Measurements from ENCODE around the gene PBX3. TPM values are rescaled to one million over a fixed set of nuclear protein-coding genes. Genes with fewer than 3 reads are reported as not detected.

PBX3 gene
- total RNA-seq, 1 experiment from 2014 or later, result 7.7 TPM

GRCh38 chr9:125964702-125965225 lies 217.6 kb downstream of the PBX3 start:
- no peaks in the 10 kb centered on the region for H3K36me3 Mint-ChIP-seq (ENCODE audit: insufficient read depth, unreplicated experiment)
- H3K27me3 ChIP-seq (replicated peaks; ENCODE audit: control insufficient read depth, insufficient read depth, low read length), result no peaks in the 10 kb centered on the region
- H3K4me3 Mint-ChIP-seq (ENCODE audit: unreplicated experiment), result no peak overlapping the region
- CTCF ChIA-PET, result no interaction called here
- TF ChIP-seq CTCF (IDR thresholded peaks at IDR 0.05; ENCODE audit: insufficient read depth in 1 of 2, low read depth in 1 of 2, low read length in 1 of 2, severe bottlenecking in 1 of 2, unreplicated experiment in 1 of 2), result no peak
- H3K4me3 ChIP-seq (ENCODE audit: low read depth, low read length), result no peak overlapping the region
- POLR2A ChIA-PET, result no interaction called here
- no peaks in the 10 kb centered on the region for H3K36me3 ChIP-seq (ENCODE audit: control insufficient read depth, insufficient read depth, low read length)
- no peaks in the 10 kb centered on the region for H3K9me3 ChIP-seq
- intact Hi-C loops (cut with micrococcal nuclease; ENCODE audit: unreplicated experiment), result no loop called here
- BruUV-seq (replicated peaks), result no TSS peak
- no peaks in the 10 kb centered on the region for H3K4me1 ChIP-seq
- no peaks in the 10 kb centered on the region for H3K9me3 Mint-ChIP-seq (ENCODE audit: unreplicated experiment)
- H3K4me1 Mint-ChIP-seq (ENCODE audit: low read depth, unreplicated experiment), result no peaks in the 10 kb centered on the region
- H3K27ac Mint-ChIP-seq (ENCODE audit: unreplicated experiment), result no peak overlapping the region
- DNase-seq, result no peak
- no peaks in the 10 kb centered on the region for H3K27me3 Mint-ChIP-seq (ENCODE audit: insufficient read depth, unreplicated experiment)

GRCh38 chr9:125965477-125965876 lies 218.3 kb downstream of the PBX3 start:
- no peak overlapping the region for H3K4me3 Mint-ChIP-seq (ENCODE audit: unreplicated experiment)
- ChIA-PET CTCF (no interaction called here), POLR2A (no interaction called here)
- intact Hi-C loops (cut with micrococcal nuclease; ENCODE audit: unreplicated experiment), result no loop called here
- H3K27me3 Mint-ChIP-seq (ENCODE audit: insufficient read depth, unreplicated experiment), result no peaks in the 10 kb centered on the region
- no peaks in the 10 kb centered on the region for H3K36me3 Mint-ChIP-seq (ENCODE audit: insufficient read depth, unreplicated experiment)
- Histone ChIP-seq H3K9me3 (no peaks in the 10 kb centered on the region), H3K4me1 (no peaks in the 10 kb centered on the region), H3K36me3 (ENCODE audit: control insufficient read depth, insufficient read depth, low read length) (no peaks in the 10 kb centered on the region), H3K27me3 (replicated peaks; ENCODE audit: control insufficient read depth, insufficient read depth, low read length) (no peaks in the 10 kb centered on the region), H3K4me3 (ENCODE audit: low read depth, low read length) (no peak overlapping the region)
- H3K9me3 Mint-ChIP-seq (ENCODE audit: unreplicated experiment), result no peaks in the 10 kb centered on the region
- no peaks in the 10 kb centered on the region for H3K4me1 Mint-ChIP-seq (ENCODE audit: low read depth, unreplicated experiment)
- no peak for DNase-seq
- no peak for TF ChIP-seq CTCF (IDR thresholded peaks at IDR 0.05; ENCODE audit: insufficient read depth in 1 of 2, low read depth in 1 of 2, low read length in 1 of 2, severe bottlenecking in 1 of 2, unreplicated experiment in 1 of 2)
- BruUV-seq (replicated peaks), result no TSS peak
- no peak overlapping the region for H3K27ac Mint-ChIP-seq (ENCODE audit: unreplicated experiment)

- TF ChIP-seq CTCF (IDR thresholded peaks at IDR 0.05; ENCODE audit: insufficient read depth in 1 of 2, low read depth in 1 of 2, low read length in 1 of 2, severe bottlenecking in 1 of 2, unreplicated experiment in 1 of 2), result no peak
- Histone ChIP-seq H3K9me3 (no peaks in the 10 kb centered on the region), H3K4me3 (ENCODE audit: low read depth, low read length) (no peak overlapping the region), H3K4me1 (no peaks in the 10 kb centered on the region), H3K36me3 (ENCODE audit: control insufficient read depth, insufficient read depth, low read length) (no peaks in the 10 kb centered on the region), H3K27me3 (replicated peaks; ENCODE audit: control insufficient read depth, insufficient read depth, low read length) (no peaks in the 10 kb centered on the region)
- Mint-ChIP-seq H3K4me3 (ENCODE audit: unreplicated experiment) (no peak overlapping the region), H3K9me3 (ENCODE audit: unreplicated experiment) (no peaks in the 10 kb centered on the region), H3K27me3 (ENCODE audit: insufficient read depth, unreplicated experiment) (no peaks in the 10 kb centered on the region), H3K36me3 (ENCODE audit: insufficient read depth, unreplicated experiment) (no peaks in the 10 kb centered on the region), H3K27ac (ENCODE audit: unreplicated experiment) (no peak overlapping the region), H3K4me1 (ENCODE audit: low read depth, unreplicated experiment) (no peaks in the 10 kb centered on the region)
- ChIA-PET POLR2A (no interaction called here), CTCF (no interaction called here)
- no TSS peak for BruUV-seq (replicated peaks)
- intact Hi-C loops (cut with micrococcal nuclease; ENCODE audit: unreplicated experiment), result no loop called here
- no peak for DNase-seq
These were observed 219.3 kb downstream of the PBX3 start for GRCh38 chr9:125966466-125966865.

Measured in Caco-2 (cell line).